Measurements from ENCODE around the gene DPAGT1.

GRCh38 chr11:119100246-119100970 lies 1.2 kb downstream of the DPAGT1 start:
- TF ChIP-seq GATA3 (IDR thresholded peaks at IDR 0.05; ENCODE audit: low read depth, low read length) (no peak), GATA2 (IDR thresholded peaks at IDR 0.05; ENCODE audit: low read depth, low read length) (no peak)
